H1 (cell line): ENCODE measurements around the gene SMTNL1. TPM values are rescaled to one million over a fixed set of nuclear protein-coding genes. Genes with fewer than 3 reads are reported as not detected.

Experiments
- CTCF ChIA-PET: fragments of 300-600 bp; sonication (Branson Sonifier 250); formaldehyde crosslinking; loops from one replicate; lab custom pipeline; 2021; ENCODE audit not compliant: partially characterized antibody; lab: Charles Lee
- POLR2A ChIA-PET: fragments of 300-600 bp; sonication (Branson Sonifier 250); formaldehyde crosslinking; loops from one replicate; lab custom pipeline; 2021; ENCODE audit warnings: inconsistent platforms; ENCODE audit not compliant: partially characterized antibody; lab: Charles Lee
- DNase-seq, 2 experiments: peaks; one replicate each; pipeline versions ENCODE4 v3.0.0 to v3.0.0-alpha.2; 2010 to 2022; ENCODE audit warnings: low spot score in 2 of 2, low read depth in 1 of 2, mixed read lengths in 1 of 2
- FAIRE-seq: peaks from 2 replicates; lab custom pipeline; 2011; peaks lifted over from hg19 to GRCh38; lab: Jason Lieb, UNC
- H2AFZ ChIP-seq: 2 replicates; pipeline ENCODE4 v1.8.1; 2012; ENCODE audit warnings: low read length, inconsistent platforms
- H2AK5ac ChIP-seq: 2 replicates; pipeline ENCODE4 v1.6.1; 2013; ENCODE audit warnings: low read depth, low read length
- H2BK120ac ChIP-seq: replicated peaks from 2 replicates; pipeline ENCODE3; 2013; ENCODE audit warnings: low read depth, low read length, inconsistent platforms
- H2BK12ac ChIP-seq: 2 replicates; pipeline ENCODE4 v1.6.1; 2013; ENCODE audit warnings: low read depth, low read length
- H2BK15ac ChIP-seq: 2 replicates; pipeline ENCODE4 v1.6.1; 2013; ENCODE audit warnings: low read length
- H2BK20ac ChIP-seq: 2 replicates; pipeline ENCODE4 v1.6.1; 2013; ENCODE audit warnings: low read length
- H2BK5ac ChIP-seq: 2 replicates; pipeline ENCODE4 v1.6.1; 2013; ENCODE audit warnings: low read depth, low read length
- H3K14ac ChIP-seq: 2 replicates; pipeline ENCODE4 v1.6.1; 2013; ENCODE audit warnings: inconsistent platforms; ENCODE audit not compliant: insufficient read length
- H3K18ac ChIP-seq: 2 replicates; pipeline ENCODE4 v1.6.1; 2013; ENCODE audit warnings: low read length; ENCODE audit errors: extremely low read depth
- H3K23ac ChIP-seq: 2 replicates; pipeline ENCODE4 v1.6.1; 2013; ENCODE audit warnings: inconsistent platforms; ENCODE audit not compliant: insufficient read length
- H3K23me2 ChIP-seq: 2 replicates; pipeline ENCODE4 v1.6.1; 2013; ENCODE audit warnings: low read depth, low read length
- H3K27ac ChIP-seq: 2 replicates; pipeline ENCODE4 v1.6.1; 2011; ENCODE audit warnings: low read depth, low read length, inconsistent platforms
- H3K27me3 ChIP-seq, 4 experiments: replicated peaks in 1 of 4; 1 replicate in 1 of 4; 2 replicates in 3 of 4; pipeline versions ENCODE4 v1.6.1 to v1.8.1; 2011 to 2013; ENCODE audit warnings: low read length in 3 of 4, mild to moderate bottlenecking in 3 of 4, inconsistent platforms in 2 of 4, mixed read lengths in 2 of 4, moderate library complexity in 1 of 4; ENCODE audit not compliant: control insufficient read depth in 3 of 4, insufficient read depth in 3 of 4; ENCODE audit errors: extremely low read depth in 1 of 4
- H3K36me3 ChIP-seq, 4 experiments: 2 replicates each; pipeline versions ENCODE4 v1.6.1 to v1.8.1; 2011 to 2013; ENCODE audit warnings: mild to moderate bottlenecking in 4 of 4, low read length in 3 of 4, moderate library complexity in 2 of 4, control low read depth in 1 of 4, inconsistent platforms in 1 of 4; ENCODE audit not compliant: insufficient read depth in 4 of 4, control insufficient read depth in 2 of 4
- H3K4ac ChIP-seq: replicated peaks from 2 replicates; pipeline ENCODE3; 2013; ENCODE audit warnings: low read length, low read depth, mixed read lengths, inconsistent platforms; ENCODE audit not compliant: insufficient read length
- H3K4me1 ChIP-seq, 4 experiments: replicated peaks in 1 of 4; 1 replicate in 1 of 4; 2 replicates in 3 of 4; pipeline versions ENCODE4 v1.6.1 to v1.8.1; 2011 to 2013; ENCODE audit warnings: low read length in 3 of 4, inconsistent platforms in 2 of 4, mixed read lengths in 1 of 4; ENCODE audit not compliant: insufficient read depth in 4 of 4, control insufficient read depth in 3 of 4
- H3K4me2 ChIP-seq, 2 experiments: 2 replicates each; pipeline versions ENCODE4 v1.6.1 to v1.8.1; 2011 to 2013; ENCODE audit warnings: low read depth in 2 of 2, low read length in 2 of 2, control low read depth in 1 of 2, inconsistent platforms in 1 of 2, mild to moderate bottlenecking in 1 of 2; ENCODE audit not compliant: insufficient read depth in 1 of 2
- H3K4me3 ChIP-seq, 4 experiments: fragments of 200-600, 300-600 bp in 1 of 4; sonication (generic), shearing (Covaris generic), sonication (Bioruptor Twin) in 1 of 4; 2 replicates each; pipeline versions ENCODE4 v1.5.1 to v1.8.1; 2011 to 2016; ENCODE audit warnings: low read length in 4 of 4, low read depth in 3 of 4, control low read depth in 2 of 4, inconsistent platforms in 2 of 4, mild to moderate bottlenecking in 2 of 4, mixed read lengths in 1 of 4, moderate library complexity in 1 of 4; ENCODE audit not compliant: insufficient read depth in 2 of 4; ENCODE audit errors: extremely low read depth in 1 of 4
- H3K56ac ChIP-seq: replicated peaks from 2 replicates; pipeline ENCODE3; 2013; ENCODE audit warnings: low read depth, mild to moderate bottlenecking, mixed read lengths, low read length, inconsistent platforms; ENCODE audit not compliant: insufficient read length
- H3K79me1 ChIP-seq: 2 replicates; pipeline ENCODE4 v1.6.1; 2013; ENCODE audit warnings: low read depth, low read length, control low read depth
- H3K79me2 ChIP-seq, 2 experiments: 2 replicates each; pipeline versions ENCODE4 v1.6.1 to v1.8.1; 2012 to 2013; ENCODE audit warnings: low read length in 2 of 2, mild to moderate bottlenecking in 2 of 2, inconsistent platforms in 1 of 2; ENCODE audit not compliant: insufficient read depth in 2 of 2, control insufficient read depth in 1 of 2
- H3K9ac ChIP-seq, 4 experiments: replicated peaks in 1 of 4; 1 replicate in 1 of 4; 2 replicates in 3 of 4; pipeline versions ENCODE4 v1.6.1 to v1.8.1; 2011 to 2013; ENCODE audit warnings: low read depth in 3 of 4, low read length in 3 of 4, control low read depth in 2 of 4, mild to moderate bottlenecking in 2 of 4, moderate library complexity in 2 of 4, inconsistent platforms in 1 of 4; ENCODE audit errors: extremely low read depth in 1 of 4
- H3K9me3 ChIP-seq, 2 experiments: 2 replicates each; pipeline versions ENCODE4 v1.6.1 to v1.8.1; 2012 to 2013; ENCODE audit warnings: mild to moderate bottlenecking in 2 of 2, moderate library complexity in 2 of 2, control low read depth in 1 of 2, inconsistent platforms in 1 of 2, low read depth in 1 of 2, low read length in 1 of 2, mixed read lengths in 1 of 2; ENCODE audit not compliant: insufficient read depth in 2 of 2
- H4K20me1 ChIP-seq, 2 experiments: replicated peaks in 1 of 2; 2 replicates each; pipeline versions ENCODE3 to v1.8.1; 2011 to 2013; ENCODE audit warnings: inconsistent platforms in 2 of 2, low read length in 2 of 2, mild to moderate bottlenecking in 1 of 2; ENCODE audit not compliant: insufficient read depth in 2 of 2, control insufficient read depth in 1 of 2
- H4K5ac ChIP-seq: 2 replicates; pipeline ENCODE4 v1.6.1; 2013; ENCODE audit warnings: low read length, low read depth, mixed read lengths, inconsistent platforms; ENCODE audit not compliant: insufficient read length
- H4K8ac ChIP-seq: 2 replicates; pipeline ENCODE4 v1.8.0; 2013; ENCODE audit warnings: mild to moderate bottlenecking, moderate library complexity, low read length, inconsistent platforms; ENCODE audit not compliant: insufficient read depth; ENCODE audit errors: extremely low read depth
- H4K91ac ChIP-seq: replicated peaks from 2 replicates; pipeline ENCODE3; 2013; ENCODE audit warnings: low read length, mixed read lengths, inconsistent platforms; ENCODE audit not compliant: insufficient read length
- EZH2 ChIP-seq: fragments of 200-600 bp; sonication (generic); IDR thresholded peaks from 2 replicates; pipeline ENCODE4 v1.7.1; 2012; ENCODE audit warnings: low read depth, mild to moderate bottlenecking, moderate library complexity, low read length, inconsistent platforms; ENCODE audit not compliant: severe bottlenecking
- HDAC2 ChIP-seq, 2 experiments: fragments of 300-600 bp in 1 of 2; sonication (generic) in 1 of 2; IDR thresholded peaks; 2 replicates each; pipeline ENCODE4 v1.6.1; 2011 to 2012; ENCODE audit warnings: low read depth in 2 of 2, low read length in 2 of 2, mild to moderate bottlenecking in 2 of 2, moderate library complexity in 2 of 2, borderline replicate concordance in 1 of 2, inconsistent platforms in 1 of 2
- JUN ChIP-seq: IDR thresholded peaks from 2 replicates; pipeline ENCODE4 v1.6.1; 2011; ENCODE audit warnings: low read depth, mild to moderate bottlenecking, improper control_type of control experiment, low read length
- NRF1 ChIP-seq: IDR thresholded peaks from 2 replicates; pipeline ENCODE4 v1.6.1; 2011; ENCODE audit warnings: mild to moderate bottlenecking, low read depth, low read length, improper control_type of control experiment
- RBBP5 ChIP-seq: IDR thresholded peaks from 2 replicates; pipeline ENCODE4 v1.7.1; 2012; ENCODE audit warnings: low read depth, mild to moderate bottlenecking, inconsistent platforms, low read length, moderate library complexity, borderline replicate concordance
- RXRA ChIP-seq: IDR thresholded peaks from 2 replicates; pipeline ENCODE4 v1.6.1; 2011; ENCODE audit warnings: low read depth, mild to moderate bottlenecking, low read length, moderate library complexity; ENCODE audit not compliant: insufficient read depth
- SP1 ChIP-seq: IDR thresholded peaks from 2 replicates; pipeline ENCODE4 v1.6.1; 2011; ENCODE audit warnings: low read depth, low read length
- WGBS, 2 experiments: shearing (Covaris generic) in 1 of 2; methylation state at CpG; one replicate each; pipeline versions ENCODE4 v1.1.6 to v1.1.7; 2013 to 2015; ENCODE audit warnings: low lambda C conversion rate in 2 of 2, mixed read lengths in 2 of 2, inconsistent platforms in 1 of 2, low coverage in 1 of 2, missing lambda C conversion rate in 1 of 2; ENCODE audit not compliant: insufficient replicate concordance in 2 of 2, insufficient coverage in 1 of 2, insufficient read length in 1 of 2; ENCODE audit errors: extremely low coverage in 1 of 2, missing lambda C conversion rate in 1 of 2; 5-methylcytosine and 5-hydroxymethylcytosine counted together
- polyA plus RNA-seq, 7 experiments: library from polyadenylated mRNA; depleted of rRNA in 3 of 7; stranded (reverse) in 5 of 7; unstranded in 2 of 7; fragments of >200 nt in 5 of 7; fragments of 200-250 nt in 2 of 7; gene quantifications; 1 replicate in 5 of 7; 2 replicates in 1 of 7; 4 replicates in 1 of 7; pipeline versions ENCODE4 v1.2.1 to v1.2.3, GENCODE V29; 2011 to 2013; ENCODE audit warnings: missing spikeins in 2 of 7, mixed read lengths in 2 of 7
- total RNA-seq: library from RNA; stranded (reverse); fragmentation: NEBNext Ultra II Directional; extraction: Animal tissue kit (Norgen Biotek cat#: 25700); gene quantifications from 2 replicates; pipeline ENCODE4 v1.2.1, GENCODE V29; 2021

The SMTNL1 gene
- total and polyA plus RNA-seq, 2 of the 8 experiments (the other 6 are each of a cell fraction or from before 2014, with no cell fraction given) = 0.18 TPM; not detected in 1

GRCh38 chr11:57501953-57502352 is 35.4 kb upstream of the SMTNL1 start:
- H4K5ac ChIP-seq = no peak overlapping the region
- ChIA-PET CTCF (interaction anchor here (0.7 to 33.7 kb wide), 14 partner anchors 9 to 273 kb away, joined by 3 to 1146 read pairs (median 5); partner anchors contain the start of genes PRG3, RTN4RL2, SLC43A1 and SMTNL1), POLR2A (interaction anchor here (0.6 to 4.3 kb wide), 10 partner anchors 8 to 139 kb away, joined by 3 to 66 read pairs (median 4); partner anchors contain the start of genes SLC43A1, TIMM10 and UBE2L6)
- H3K4me1 ChIP-seq = peaks cover 7 to 18% (median 14%) of the 10 kb centered on the region in 4 experiments
- H3K4me3 ChIP-seq = no peak overlapping the region
- H3K14ac ChIP-seq = no peak overlapping the region
- FAIRE-seq (no peak), DNase-seq (no peak)
- H3K27ac ChIP-seq = no peak overlapping the region
- no peak overlapping the region for H2BK12ac ChIP-seq
- H3K4me2 ChIP-seq = no peak overlapping the region
- no peak overlapping the region for H2AK5ac ChIP-seq
- no peak overlapping the region for H2BK20ac ChIP-seq
- H3K9me3 ChIP-seq = no peaks in the 10 kb centered on the region
- H4K20me1 ChIP-seq = peaks cover 0 to 2% of the 10 kb centered on the region in 2 experiments
- H2BK15ac ChIP-seq = 0 out of 2 replicates have a peak overlapping the region, but pooled peaks have one; percentile 53
- H3K9ac ChIP-seq = no peak overlapping the region
- no peak overlapping the region for H2BK120ac ChIP-seq
- H3K4ac ChIP-seq = no peak overlapping the region
- peaks cover 2% of the 10 kb centered on the region; the same call in 1 of the 2 replicates for H3K23me2 ChIP-seq
- H2BK5ac ChIP-seq = no peak overlapping the region
- no peaks in the 10 kb centered on the region for H3K27me3 ChIP-seq
- no peak overlapping the region for H4K91ac ChIP-seq
- no peak for TF ChIP-seq RXRA
- TF ChIP-seq RBBP5 = no peak
- TF ChIP-seq NRF1 = no peak
- no peak for TF ChIP-seq EZH2
- TF ChIP-seq SP1 = no peak
- no peak for TF ChIP-seq JUN
- no peak for TF ChIP-seq HDAC2 (IDR thresholded peaks at IDR 0.05; ENCODE audit: borderline replicate concordance in 1 of 2, low read depth in 2 of 2, low read length in 2 of 2)
- TF ChIP-seq, all 59 proteins: peak for 0
- no peak overlapping the region for H3K23ac ChIP-seq
- H2AFZ ChIP-seq = no peak overlapping the region
- no peak overlapping the region for H3K18ac ChIP-seq
- peaks cover 2% of the 10 kb centered on the region; the same call in 1 of the 2 replicates for H3K79me1 ChIP-seq
- no peak overlapping the region for H4K8ac ChIP-seq
- 96% methylated on average over 4 of the region's 4 CpGs; no CpG with 5 or more reads in 1 of the 2 experiments for WGBS, 2 experiments
- peaks cover 0 to 9% of the 10 kb centered on the region in 2 experiments; a peak in 2 of 4 replicates for H3K79me2 ChIP-seq
- no peak overlapping the region for H3K56ac ChIP-seq
- no peaks in the 10 kb centered on the region; a peak in 1 of 8 replicates for H3K36me3 ChIP-seq
